Measurements from ENCODE around the gene NEDD4L.
"Not testable (repeated sequence)": the region's sequence is repeated elsewhere in the genome, so short reads cannot be mapped to it uniquely, and the experiment has no call there.

The NEDD4L gene

GRCh38 chr18:58043491-58044369 lies at the start of gene NEDD4L:
Gene NEDD4L (plus strand): TSS chr18:58044226. CDS start chr18:58044661, 435 bp downstream.
- peak; percentile 70 for DNase-seq

DNA sequence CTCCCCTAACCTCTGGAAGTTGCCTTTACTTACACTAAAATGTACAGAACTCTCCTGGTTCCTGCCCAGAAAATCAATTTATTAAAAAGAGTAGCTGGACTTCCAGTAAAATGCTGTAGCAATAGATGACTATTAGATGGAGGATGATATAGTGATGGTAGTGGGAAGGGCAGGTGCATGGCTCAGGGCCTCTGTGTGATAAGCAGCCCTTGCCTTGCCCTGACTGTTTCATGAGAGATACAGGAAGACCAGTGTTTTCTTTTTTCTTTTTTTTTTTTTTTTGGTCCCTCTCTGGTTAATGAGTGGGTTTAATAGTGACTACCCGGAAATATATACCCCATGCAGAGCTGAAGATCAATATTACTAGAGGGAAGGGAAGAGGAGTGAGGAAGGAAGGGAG lies 48.7 kb upstream of the NEDD4L start:
- no peak for DNase-seq

DNA sequence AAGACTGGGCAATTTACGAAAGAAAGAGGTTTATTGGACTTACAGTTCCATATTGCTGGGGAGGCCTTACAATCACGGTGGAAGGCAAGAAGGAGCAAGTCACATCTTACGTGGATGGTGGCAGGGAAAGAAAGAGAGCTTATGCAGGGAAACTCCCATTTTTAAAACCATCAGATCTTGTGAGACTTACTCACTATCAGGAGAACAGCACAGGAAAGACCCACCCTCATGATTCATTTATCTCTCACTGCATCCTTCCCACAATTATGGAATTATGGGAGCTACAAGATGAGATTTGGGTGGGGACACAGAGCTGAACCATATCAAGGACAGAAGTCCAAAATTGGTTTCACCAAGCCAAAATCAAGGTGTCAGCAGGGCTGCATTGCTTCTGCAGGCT lies 47.1 kb upstream of the NEDD4L start:
- DNase-seq = not testable (repeated sequence)

DNA sequence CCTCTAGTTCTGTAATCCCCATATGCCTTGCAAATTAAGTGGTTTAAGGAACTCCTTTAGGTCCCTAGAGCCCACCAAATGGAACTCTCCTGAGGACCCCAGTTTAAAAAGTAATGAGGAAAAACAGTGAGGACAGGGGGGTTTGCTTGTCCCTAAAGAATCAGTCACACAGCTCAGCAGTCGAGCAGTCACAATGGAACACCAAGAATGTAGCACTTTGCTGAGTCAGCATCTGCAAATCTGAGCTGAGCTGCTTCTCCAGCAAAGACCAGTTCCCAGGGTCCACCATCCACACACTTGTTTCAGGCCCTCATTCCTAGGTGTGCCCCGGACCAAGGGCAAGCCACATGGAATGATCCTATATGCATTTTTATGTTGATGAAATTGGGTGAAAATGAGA lies 46.2 kb upstream of the NEDD4L start:
- DNase-seq = no peak

DNA sequence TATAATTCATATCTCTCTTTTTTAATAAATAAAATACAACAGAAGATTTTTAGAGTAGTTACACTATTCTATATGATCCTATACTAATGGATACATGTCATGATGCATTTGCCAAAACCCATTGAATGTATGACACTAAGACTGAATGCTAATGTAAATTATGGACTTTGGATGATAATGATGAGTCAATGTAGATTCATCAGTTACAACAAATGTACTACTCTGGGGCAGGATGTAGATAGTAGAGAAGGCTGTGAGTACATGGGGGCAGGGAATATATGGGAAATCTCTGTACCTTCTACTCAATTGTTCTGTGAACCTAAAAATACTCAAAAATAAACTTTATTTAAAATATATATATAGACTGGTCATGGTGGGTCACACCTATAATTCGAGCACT lies 45.6 kb upstream of the NEDD4L start:
- no peak for DNase-seq

DNA sequence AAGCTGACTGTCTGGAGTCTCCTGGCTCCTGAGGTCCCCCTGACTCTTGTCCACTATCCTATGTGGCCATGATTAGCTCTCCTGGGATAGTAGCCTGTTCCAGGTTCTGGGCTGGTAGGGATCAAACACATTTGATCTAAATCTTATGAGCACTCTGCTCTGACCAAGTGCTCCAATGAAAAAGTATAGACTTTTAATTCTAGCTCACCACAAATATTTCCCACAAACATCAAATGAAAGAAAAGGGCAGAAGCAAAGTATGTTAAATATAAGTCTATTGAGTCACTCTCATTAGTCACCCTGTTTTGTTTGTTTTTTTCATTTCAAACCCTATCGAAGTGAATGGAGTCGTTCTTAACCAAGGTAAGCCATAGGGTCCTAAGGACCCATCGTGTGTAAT lies 39.7 kb upstream of the NEDD4L start:
- DNase-seq = no peak

DNA sequence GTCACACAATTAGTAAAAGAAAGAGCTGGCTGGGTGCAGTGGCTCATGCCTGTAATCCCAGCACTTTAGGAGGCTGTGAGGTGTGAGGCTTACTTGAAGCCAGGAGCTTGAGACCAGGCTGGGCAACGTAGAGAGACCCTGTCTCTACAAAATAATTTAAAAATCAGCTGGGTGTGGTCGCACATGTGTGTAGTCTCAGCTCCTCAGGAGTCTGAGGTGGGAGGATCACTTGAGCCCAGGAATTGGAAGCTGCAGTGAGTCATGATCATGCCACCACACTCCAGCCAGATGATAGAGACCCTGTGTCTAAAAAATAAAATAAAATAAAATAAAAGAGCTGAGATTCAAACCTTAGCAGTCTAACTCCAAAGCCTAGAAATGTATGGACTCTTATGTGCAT lies 39.0 kb upstream of the NEDD4L start:
- no peak for DNase-seq

GRCh38 chr18:58005885-58006523 lies 38.0 kb upstream of the NEDD4L start:
- no peak for DNase-seq

DNA sequence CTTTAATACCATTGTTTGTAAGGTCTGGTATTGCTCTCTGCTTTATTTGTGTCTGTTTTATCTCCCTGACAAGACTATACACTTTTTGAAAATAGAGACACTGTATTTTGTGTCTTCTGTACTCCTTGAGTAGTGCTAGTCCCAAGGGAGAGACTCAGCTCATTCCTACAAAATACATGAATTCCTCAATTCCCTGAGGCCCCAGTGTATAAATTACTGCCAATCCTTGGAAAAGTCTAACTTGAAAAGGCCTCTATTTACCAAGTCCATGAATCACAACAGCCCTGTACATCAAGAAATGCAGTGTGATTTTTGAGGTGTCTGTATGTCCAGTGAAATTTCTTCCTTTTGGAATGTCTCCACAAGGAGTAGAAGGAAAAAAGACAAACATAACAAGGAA lies 34.9 kb upstream of the NEDD4L start:
- DNase-seq = no peak

- no peak for DNase-seq
Observed at GRCh38 chr18:58010265-58010664, 33.8 kb upstream of the NEDD4L start.

DNA sequence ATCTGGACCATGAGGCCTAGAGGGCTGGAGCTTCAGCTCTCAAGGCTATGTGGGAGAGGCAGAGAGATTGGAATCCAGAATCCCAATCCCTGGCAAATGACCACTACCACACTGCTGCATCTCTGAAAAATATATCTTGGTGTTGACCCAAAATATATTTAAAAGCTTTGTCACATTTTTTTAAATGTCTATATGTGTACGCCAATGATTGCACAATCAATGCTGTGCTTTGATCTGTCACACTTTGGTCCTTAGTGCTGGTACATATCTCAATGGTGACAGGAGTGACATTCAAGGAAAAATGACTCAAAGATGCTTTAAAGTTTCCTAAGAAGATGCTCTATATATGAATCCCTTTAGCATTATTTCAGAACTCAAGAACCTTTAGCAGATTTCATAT lies 31.7 kb upstream of the NEDD4L start:
- no peak for DNase-seq

GRCh38 chr18:58013241-58014211 lies 30.5 kb upstream of the NEDD4L start:
- DNase-seq = no peak

DNA sequence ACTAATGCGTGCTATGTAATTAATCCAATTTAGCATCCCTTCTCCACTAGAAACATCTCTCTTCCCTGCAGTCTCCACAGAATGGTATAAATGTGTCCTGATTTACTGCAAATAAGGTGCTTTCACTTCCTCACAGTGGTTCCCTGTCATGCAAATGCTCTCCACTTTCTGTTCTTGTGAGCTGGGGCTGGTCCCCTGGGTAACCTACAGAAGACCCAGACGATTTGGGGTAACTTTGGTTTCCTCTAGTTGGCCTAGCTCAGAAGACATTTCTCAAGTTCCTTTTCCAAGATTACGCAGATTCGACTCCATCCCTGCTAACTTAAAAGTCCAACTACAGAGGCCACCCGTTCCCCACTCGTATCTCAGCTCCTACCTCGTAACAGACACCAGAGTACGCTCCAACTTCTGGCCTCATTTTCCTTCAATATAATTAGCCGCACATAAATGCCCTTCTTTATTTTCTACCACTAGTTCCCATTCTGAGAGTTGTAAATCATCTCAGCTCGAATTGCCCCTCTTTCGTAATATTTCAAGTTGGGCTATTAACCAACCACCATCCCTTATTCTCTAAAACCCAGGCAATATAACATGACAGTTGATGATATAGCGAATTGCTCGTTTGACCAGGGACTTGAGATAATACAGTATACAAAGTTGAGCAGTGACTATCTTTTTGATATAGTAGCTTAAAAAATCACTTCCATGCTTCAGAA lies 28.8 kb upstream of the NEDD4L start:
- no peak for DNase-seq

GRCh38 chr18:58017267-58017666 lies 26.8 kb upstream of the NEDD4L start:
- DNase-seq = no peak

- DNase-seq = no peak
Observed at GRCh38 chr18:58020567-58021107, 23.4 kb upstream of the NEDD4L start.

DNA sequence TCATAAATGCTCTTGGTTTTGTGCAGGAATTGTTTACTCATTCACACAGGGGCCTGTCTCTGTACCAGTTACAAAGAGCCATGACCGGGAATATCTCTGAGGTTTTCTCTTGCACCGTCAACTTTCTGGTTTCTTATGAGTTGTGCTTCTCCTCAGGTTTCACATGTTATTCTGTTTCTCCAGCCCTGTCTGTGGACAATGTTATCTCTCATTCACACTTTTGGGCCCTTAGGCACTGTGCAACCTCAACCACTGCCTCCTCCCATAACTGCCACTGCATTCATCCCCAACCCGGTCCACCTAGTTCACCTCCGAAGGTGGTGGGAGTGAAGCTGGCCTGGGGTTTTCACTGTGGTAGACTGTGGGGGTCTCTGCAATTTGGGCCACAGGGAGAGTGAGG lies 22.5 kb upstream of the NEDD4L start:
- DNase-seq = no peak

- DNase-seq = no peak
Observed at GRCh38 chr18:58023108-58023507, 20.9 kb upstream of the NEDD4L start.

DNA sequence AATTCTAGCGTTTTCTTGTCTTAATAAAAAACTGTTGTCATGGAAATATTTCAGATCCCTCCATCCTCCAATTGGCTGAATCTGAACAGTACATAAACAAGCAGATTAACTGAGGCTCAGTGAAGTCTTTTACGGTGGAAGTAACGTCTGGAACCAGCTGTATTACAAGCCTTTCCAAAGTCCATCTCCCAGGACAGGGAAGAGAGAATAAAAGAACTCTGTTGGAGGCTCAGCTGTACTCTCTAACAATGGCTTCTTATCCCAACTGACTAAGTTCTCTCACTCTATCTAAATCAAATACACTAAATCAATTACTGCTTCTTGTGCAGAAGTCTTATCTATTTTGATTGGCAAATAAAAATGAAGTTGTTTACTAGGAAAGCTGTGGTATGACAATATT lies 19.9 kb upstream of the NEDD4L start:
- DNase-seq = no peak

DNA sequence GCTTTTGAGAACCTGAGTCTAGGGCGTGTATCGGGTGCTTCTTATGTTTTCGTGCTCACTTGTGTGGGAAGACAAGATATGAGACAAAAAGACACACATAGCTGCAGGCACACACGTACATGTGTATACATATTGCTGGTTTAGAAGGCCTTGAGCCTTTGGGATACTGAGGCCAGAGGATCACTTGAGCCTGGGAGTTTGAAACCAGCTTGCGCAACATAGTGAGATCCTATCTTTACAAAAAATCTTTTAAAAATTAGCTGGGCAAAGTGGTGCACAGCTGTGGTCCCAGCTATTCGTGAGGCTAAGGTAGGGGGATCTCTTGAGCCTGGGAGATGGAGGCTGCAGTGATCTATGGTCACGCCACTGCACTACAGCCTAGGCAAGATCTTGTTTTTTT lies 18.8 kb upstream of the NEDD4L start:
- DNase-seq = no peak

GRCh38 chr18:58025733-58026132 lies 18.3 kb upstream of the NEDD4L start:
- DNase-seq = no peak

DNA sequence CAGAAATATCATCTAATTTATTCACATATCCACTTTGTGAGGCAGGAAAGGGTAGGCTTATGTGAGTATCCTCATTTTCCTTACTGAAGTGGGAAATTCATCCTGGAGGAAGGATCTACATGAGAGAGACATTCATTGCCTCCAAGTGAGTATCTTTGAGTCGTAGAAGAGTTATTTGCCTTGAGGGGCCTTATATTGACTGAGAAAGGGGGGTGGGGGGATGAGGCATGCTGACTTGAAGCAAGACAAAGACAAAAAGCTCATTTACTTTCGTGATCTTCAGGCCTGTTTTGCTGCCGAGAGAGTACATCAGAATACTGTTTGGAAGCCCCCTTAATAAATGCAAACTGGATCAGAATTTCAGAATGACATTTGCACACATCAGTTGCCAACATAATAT lies 17.6 kb upstream of the NEDD4L start:
- no peak for DNase-seq

DNA sequence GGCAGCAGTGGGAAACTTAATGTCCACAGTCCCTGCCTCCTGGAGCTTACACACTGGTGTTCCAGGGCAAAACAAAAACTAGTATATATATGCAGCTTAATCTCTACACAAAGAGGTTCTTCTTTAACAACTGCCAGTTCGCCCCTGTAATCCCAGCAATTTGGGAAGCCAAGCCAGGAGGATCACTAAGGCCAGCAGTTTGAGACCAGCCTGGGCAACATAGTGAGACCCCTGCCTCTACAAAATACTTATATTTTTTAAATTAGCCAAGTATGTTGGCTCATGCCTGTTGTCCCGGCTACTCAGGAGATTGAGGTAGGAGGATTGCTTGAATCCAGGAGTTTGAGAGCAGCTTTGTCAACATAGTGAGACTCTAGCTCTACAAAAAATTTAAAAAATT lies 17.2 kb upstream of the NEDD4L start:
- DNase-seq = no peak
